Prostate gland (tissue), 2 donors: Measurements from ENCODE around the gene POLR1E. TPM values are rescaled to one million over a fixed set of nuclear protein-coding genes. Genes with fewer than 3 reads are reported as not detected.

ENCODE experiments used
- DNase-seq: peaks from one replicate; pipeline ENCODE4 v3.0.0-alpha.2; 2019; ENCODE audit warnings: low spot score
- H3K27ac ChIP-seq, 2 donors: fragments of 200-600 bp; sonication (generic); 2 replicates each; pipeline ENCODE4 v1.5.1; 2017 to 2019
- H3K27me3 ChIP-seq: fragments of 200-600 bp; sonication (generic); replicated peaks from 2 replicates; pipeline ENCODE4 v1.5.1; 2019; ENCODE audit not compliant: insufficient read depth
- H3K36me3 ChIP-seq, 2 donors: fragments of 200-600 bp; sonication (generic); 1 replicate in 1 of 2; 2 replicates in 1 of 2; pipeline versions ENCODE4 v1.5.1 to v1.8.1; 2017 to 2019
- H3K4me1 ChIP-seq: fragments of 200-600 bp; sonication (generic); replicated peaks from 2 replicates; pipeline ENCODE4 v1.5.1; 2019
- H3K4me3 ChIP-seq, 2 donors: fragments of 200-600 bp; sonication (generic); 2 replicates each; pipeline ENCODE4 v1.5.1; 2017 to 2019
- H3K9me3 ChIP-seq: fragments of 200-600 bp; sonication (generic); 2 replicates; pipeline ENCODE4 v1.5.1; 2017
- CTCF ChIP-seq, 4 experiments: fragments of 200-600 bp in 2 of 4; fragments of 450-650 bp in 2 of 4; sonication (generic) in 2 of 4; IDR thresholded peaks; 1 replicate in 3 of 4; 2 replicates in 1 of 4; pipeline ENCODE4 v1.5.1; 2016 to 2019; ENCODE audit warnings: antibody characterized with exemption in 4 of 4, mild to moderate bottlenecking in 2 of 4, moderate library complexity in 2 of 4
- POLR2A ChIP-seq: fragments of 450-650 bp; IDR thresholded peaks from one replicate; pipeline ENCODE4 v1.6.1; 2016; ENCODE audit warnings: antibody characterized with exemption, mild to moderate bottlenecking
- POLR2AphosphoS5 ChIP-seq: sonication (generic); formaldehyde crosslinking; IDR thresholded peaks from one replicate; pipeline ENCODE4 v1.6.1; 2017; ENCODE audit warnings: antibody characterized with exemption
- WGBS: methylation state at CpG from one replicate; pipeline ENCODE4 v1.1.5; 2018; 5-methylcytosine and 5-hydroxymethylcytosine counted together
- intact Hi-C: fragments of 100-400 bp; cut with DNase I; formaldehyde crosslinking; loops from one replicate; pipeline ENCODE4 v1.14.2; 2022
- total RNA-seq, 2 donors: library from RNA; depleted of rRNA; stranded (reverse); fragments of >200 nt; gene quantifications; one replicate each; pipeline ENCODE4 v1.1.0, GENCODE V29; 2016

POLR1E gene
- total RNA-seq, 2 donors from 2014 or later, result 20.7 to 21.0 TPM

GRCh38 chr9:37480759-37481158 is 5.0 kb upstream of the POLR1E start:
- no peaks in the 10 kb centered on the region for H3K27me3 ChIP-seq
- no peak overlapping the region for H3K4me3 ChIP-seq
- no peaks in the 10 kb centered on the region for H3K9me3 ChIP-seq
- intact Hi-C loops, result loop anchor here (5.0 to 10.0 kb wide), 4 partner anchors 63 to 914 kb away; partner anchors contain the start of genes ALDH1B1, EXOSC3 and SLC25A51
- DNase-seq, result no peak
- no peaks in the 10 kb centered on the region for H3K4me1 ChIP-seq
- TF ChIP-seq POLR2AphosphoS5 (no peak), CTCF (IDR thresholded peaks at IDR 0.05) (no peak), POLR2A (no peak)
- 80% methylated on average over 3 of the region's 3 CpGs for WGBS
- H3K27ac ChIP-seq, result no peak overlapping the region
- H3K36me3 ChIP-seq, result no peaks in the 10 kb centered on the region

GRCh38 chr9:37486256-37486615 is 488 bp downstream of the POLR1E start:
- no peak for DNase-seq
- WGBS, result 1% methylated on average over 7 of the region's 7 CpGs
- TF ChIP-seq CTCF (IDR thresholded peaks at IDR 0.05), result no peak
- TF ChIP-seq POLR2AphosphoS5, result no peak
- TF ChIP-seq POLR2A, result no peak
- Histone ChIP-seq H3K27ac (peak overlapping the region; percentile 53 to 65), H3K9me3 (no peaks in the 10 kb centered on the region), H3K4me1 (no peaks in the 10 kb centered on the region), H3K36me3 (no peaks in the 10 kb centered on the region), H3K4me3 (peak overlapping the region; percentile 63), H3K27me3 (no peaks in the 10 kb centered on the region)
- intact Hi-C loops, result loop anchor here (5.0 to 10.0 kb wide), 5 partner anchors 91 to 909 kb away; partner anchors contain the start of genes ALDH1B1, EXOSC3, FBXO10 and SLC25A51

- H3K4me3 ChIP-seq, result peak overlapping the region; percentile 63
- no peaks in the 10 kb centered on the region for H3K9me3 ChIP-seq
- intact Hi-C loops, result loop anchor here (5.0 to 10.0 kb wide), 5 partner anchors 90 to 908 kb away; partner anchors contain the start of genes ALDH1B1, EXOSC3, FBXO10 and SLC25A51
- DNase-seq, result no peak
- H3K36me3 ChIP-seq, result no peaks in the 10 kb centered on the region
- no peaks in the 10 kb centered on the region for H3K27me3 ChIP-seq
- peak overlapping the region; percentile 53 to 65 for H3K27ac ChIP-seq
- TF ChIP-seq CTCF (IDR thresholded peaks at IDR 0.05) (no peak), POLR2AphosphoS5 (peak; percentile 28), POLR2A (no peak)
- H3K4me1 ChIP-seq, result no peaks in the 10 kb centered on the region
- WGBS, result 12% methylated on average over 7 of the region's 7 CpGs
These were observed 1.1 kb downstream of the POLR1E start for GRCh38 chr9:37486616-37487548.

- H3K27ac ChIP-seq, result no peak overlapping the region
- no peaks in the 10 kb centered on the region for H3K27me3 ChIP-seq
- no peaks in the 10 kb centered on the region for H3K9me3 ChIP-seq
- DNase-seq, result no peak
- 88% methylated on average over 1 of the region's 1 CpG for WGBS
- peaks cover 0 to 3% of the 10 kb centered on the region in 2 donors for H3K36me3 ChIP-seq
- intact Hi-C loops, result no loop called here
- no peaks in the 10 kb centered on the region for H3K4me1 ChIP-seq
- H3K4me3 ChIP-seq, result no peak overlapping the region
- TF ChIP-seq POLR2AphosphoS5 (no peak), CTCF (IDR thresholded peaks at IDR 0.05) (no peak), POLR2A (no peak)
These were observed 6.2 kb downstream of the POLR1E start for GRCh38 chr9:37491939-37492338.
